WI38 (cell line): ENCODE measurements around the gene CPLX1.

Source experiments
- H3K4me3 ChIP-seq: 2 replicates; pipeline ENCODE4 v1.5.1; 2011; ENCODE audit warnings: low read depth, mild to moderate bottlenecking, control low read depth, low read length
- CTCF ChIP-seq: IDR thresholded peaks from 2 replicates; pipeline ENCODE4 v1.5.1; 2012; ENCODE audit warnings: low read depth, mild to moderate bottlenecking, control low read depth, low read length

CPLX1 gene

GRCh38 chr4:788636-789297, 37.2 kb downstream of the CPLX1 start:
- no peak overlapping the region for H3K4me3 ChIP-seq
- TF ChIP-seq CTCF, result no peak

GRCh38 chr4:788006-788635, 37.8 kb downstream of the CPLX1 start:
- TF ChIP-seq CTCF, result no peak
- no peak overlapping the region for H3K4me3 ChIP-seq

- no peak overlapping the region for H3K4me3 ChIP-seq
- TF ChIP-seq CTCF, result no peak
Measured at GRCh38 chr4:787561-787981, 38.4 kb downstream of the CPLX1 start.

GRCh38 chr4:786861-787300, 39.0 kb downstream of the CPLX1 start:
- H3K4me3 ChIP-seq, result no peak overlapping the region
- TF ChIP-seq CTCF, result 0 out of 2 replicates have a peak, but pooled peaks have one; percentile 5

- no peak for TF ChIP-seq CTCF
- no peak overlapping the region for H3K4me3 ChIP-seq
Measured at GRCh38 chr4:786074-786741, 39.7 kb downstream of the CPLX1 start.

GRCh38 chr4:785332-786073, 40.4 kb downstream of the CPLX1 start:
- TF ChIP-seq CTCF, result no peak
- H3K4me3 ChIP-seq, result no peak overlapping the region
